NCI-H748 (cell line): ENCODE data around the gene LAMTOR2.

Experiments
- DNase-seq: peaks from one replicate; lab custom pipeline; 2025; ENCODE audit not compliant: unreplicated experiment; lab: John Stamatoyannopoulos, UW

LAMTOR2 gene

DNA sequence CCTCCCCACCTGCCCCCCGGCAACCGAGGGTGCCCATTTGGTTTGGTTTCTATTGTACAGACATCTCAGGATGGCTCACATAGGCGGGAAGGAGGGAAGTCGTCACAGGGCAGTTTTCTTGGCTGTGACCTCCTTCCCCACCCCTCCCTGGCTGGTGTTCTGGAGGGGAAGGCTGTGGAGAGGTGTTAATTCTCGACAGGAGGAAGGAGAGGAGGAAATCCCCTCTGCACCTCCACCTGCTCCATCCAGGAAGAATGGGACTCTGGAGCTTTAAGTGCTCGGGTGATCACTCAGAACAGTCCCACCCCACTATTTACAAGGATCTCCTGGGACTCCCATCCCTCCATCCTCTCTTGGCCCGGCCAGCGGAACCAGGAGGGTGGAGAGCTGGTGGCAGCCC lies 20.1 kb downstream of the LAMTOR2 start:
- DNase-seq = no peak

DNA sequence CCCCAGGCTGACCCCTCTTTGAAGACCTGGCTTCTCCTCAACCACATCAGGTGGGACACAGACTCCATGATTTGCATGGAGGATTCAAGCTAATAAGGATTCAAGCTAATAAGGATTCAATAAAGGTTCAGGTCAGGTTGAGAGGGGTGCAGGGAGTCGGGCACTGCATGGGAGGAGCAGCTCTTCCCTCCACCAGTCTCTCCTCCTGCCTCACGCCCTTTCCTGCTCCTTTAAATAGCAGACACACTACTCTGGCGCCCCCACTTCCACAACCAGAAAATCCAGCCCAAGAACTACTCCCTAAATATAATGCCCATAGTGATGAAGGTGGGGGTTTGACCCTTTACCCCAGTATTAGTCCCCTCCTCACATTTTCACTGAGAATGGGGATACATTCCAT lies 20.6 kb downstream of the LAMTOR2 start:
- DNase-seq = no peak

DNA sequence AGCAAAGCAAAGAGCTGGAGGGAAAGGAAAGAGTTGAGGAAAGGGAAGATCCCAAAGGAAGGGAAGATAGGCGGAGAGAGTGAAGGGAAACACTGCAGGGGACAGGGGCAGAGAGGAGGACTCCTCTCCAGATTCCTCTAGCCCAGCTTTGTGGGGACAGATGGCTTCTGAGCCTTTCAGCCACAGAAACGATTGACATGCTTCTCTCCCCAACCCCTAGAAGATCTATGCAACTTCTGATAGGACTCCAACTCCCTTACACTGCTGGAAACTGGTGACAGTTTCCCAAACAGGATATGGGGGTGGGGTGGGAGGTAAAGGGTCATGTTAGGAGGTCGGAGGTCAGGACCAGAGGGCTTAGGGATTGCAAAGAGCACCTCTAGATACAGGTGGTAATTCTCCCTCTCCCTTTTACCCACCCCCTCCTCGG lies 21.2 kb downstream of the LAMTOR2 start:
- no peak for DNase-seq

DNA sequence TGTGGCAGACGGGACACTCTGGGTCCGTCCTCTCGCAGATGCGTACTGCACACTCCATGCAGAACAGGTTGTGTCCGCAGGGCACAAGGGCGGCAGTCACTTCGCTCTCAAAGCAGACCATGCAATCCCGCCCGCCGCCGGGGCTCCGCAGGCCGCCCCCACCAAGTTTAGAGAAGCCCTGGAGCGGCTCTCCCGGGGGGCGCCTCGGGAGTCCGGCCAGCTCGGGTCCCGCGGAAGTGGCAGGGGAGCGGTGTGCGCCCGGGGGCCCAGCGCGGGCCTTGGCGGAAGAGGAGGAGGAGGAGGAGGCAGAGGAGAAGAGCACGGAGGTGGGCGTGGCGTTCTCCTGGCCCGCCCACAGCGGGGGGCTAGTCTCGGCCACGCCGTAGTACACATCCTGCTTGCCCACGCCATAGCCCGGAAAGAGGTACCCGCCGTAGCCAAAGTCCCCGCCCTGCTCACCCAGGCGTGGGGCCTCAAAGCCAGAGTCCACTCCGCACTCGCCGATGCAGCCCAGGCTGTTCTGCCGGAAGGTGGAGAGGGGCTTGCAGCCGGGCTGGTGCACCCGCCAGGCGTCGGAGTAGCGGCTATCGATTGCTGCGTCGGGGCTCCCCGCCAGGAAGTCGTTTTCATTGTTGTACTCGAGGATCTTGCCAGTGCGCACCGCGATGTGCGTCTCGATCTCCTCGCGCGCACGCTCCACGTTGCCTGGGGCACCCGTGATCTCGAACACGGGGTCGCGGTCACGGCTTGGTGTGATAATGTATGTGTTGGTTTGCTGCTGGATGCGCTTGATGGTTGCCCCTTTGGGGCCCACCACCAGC lies 22.2 kb downstream of the LAMTOR2 start:
- DNase-seq = no peak

DNA sequence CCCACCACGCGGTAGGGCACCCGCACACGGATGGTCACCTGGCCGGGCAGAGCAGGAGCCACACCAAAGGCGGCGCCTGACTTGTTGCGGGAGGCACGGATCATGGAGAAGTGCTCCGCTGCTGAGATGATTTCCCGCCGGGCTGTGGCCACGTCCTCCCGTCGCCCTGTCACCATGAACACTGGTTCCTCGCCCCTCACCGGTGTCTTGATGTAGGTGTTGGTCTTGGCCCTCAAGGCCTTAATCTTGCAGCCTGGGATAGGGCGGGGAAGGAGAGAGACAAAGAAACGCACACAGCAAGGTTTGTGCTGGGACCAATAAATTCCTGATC lies 22.8 kb downstream of the LAMTOR2 start:
- no peak for DNase-seq

DNA sequence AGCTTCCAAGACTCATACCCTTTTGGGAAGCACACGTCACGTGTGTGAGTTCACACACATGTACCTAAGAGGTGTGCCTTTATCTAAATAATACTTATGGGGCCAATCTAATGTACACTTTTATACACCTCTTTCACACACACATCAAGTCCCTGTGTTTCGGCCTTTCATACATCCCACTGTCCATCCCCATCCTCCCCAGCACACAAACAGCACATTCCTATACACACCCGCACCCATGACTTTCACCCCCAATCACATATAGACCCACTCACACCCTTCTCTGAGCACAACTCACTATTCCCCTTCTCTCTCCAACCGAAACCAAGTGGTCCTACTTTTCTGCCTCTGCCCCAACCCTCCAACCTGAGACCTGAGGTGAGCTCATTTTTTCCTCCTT lies 24.1 kb downstream of the LAMTOR2 start:
- DNase-seq = no peak

DNA sequence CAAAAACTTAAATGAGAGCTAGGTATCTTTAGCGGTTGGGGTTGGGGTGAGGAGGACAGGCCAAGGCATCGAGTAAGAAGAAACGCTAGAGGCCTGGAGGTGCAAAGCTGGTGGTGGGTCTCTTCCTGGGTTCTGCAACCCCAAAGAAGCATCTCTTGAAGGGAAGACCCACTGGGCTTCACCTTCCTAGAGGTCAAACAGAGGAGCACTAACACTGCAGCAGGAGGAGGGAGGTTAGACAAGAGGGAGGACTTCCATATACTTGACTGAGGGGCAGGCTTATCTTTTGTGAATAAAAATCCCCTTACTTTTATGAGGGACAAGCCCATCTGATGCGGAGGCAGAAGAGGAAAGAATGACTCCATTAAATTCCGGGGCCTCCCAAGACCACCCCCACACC lies 25.2 kb downstream of the LAMTOR2 start:
- no peak for DNase-seq

DNA sequence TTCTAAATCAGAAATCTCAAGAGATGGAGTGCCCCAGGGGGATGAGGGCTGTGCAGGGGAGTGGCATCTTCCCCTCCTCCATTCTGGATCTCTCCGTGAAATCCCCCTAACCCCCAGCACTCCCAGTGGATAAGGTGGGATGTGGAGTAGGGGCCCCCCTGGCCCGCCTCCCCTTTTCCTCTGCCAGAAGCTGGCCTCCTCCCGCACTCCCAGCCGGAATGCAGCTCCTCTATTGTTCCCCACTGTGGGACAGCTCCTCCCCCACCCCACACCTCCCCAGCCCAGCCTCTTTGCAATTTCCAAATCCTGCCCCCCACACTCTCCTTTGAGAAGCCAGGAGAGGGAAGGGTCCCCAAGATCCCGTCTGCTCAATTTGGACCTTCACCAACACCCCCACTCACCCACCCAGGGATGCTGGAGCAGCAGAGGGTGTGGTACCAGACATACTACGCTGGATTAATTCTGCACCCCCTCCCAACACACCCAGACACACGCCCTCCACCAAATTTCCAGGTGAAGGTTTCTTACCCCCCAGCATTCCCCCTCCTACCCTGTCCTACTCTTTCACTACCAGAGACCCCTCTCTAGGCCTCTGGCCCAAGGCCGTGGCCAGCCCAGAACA lies 25.8 kb downstream of the LAMTOR2 start:
- no peak for DNase-seq

DNA sequence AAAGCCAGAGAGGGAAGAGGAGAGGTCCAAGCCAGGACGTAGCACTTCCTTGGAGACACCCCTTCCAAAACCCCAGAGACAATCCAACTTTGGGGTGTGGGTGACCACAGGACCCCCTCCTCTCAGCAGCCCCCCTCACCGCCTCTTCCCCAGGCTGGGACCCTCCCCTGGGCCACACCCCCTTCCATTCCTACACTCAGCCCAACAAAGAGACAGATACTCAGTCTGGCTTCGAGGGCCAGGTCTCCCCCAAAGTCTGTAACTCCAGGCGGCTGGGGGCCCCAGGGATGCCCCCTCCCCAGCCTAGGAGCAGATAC lies 26.2 kb downstream of the LAMTOR2 start:
- DNase-seq = no peak

DNA sequence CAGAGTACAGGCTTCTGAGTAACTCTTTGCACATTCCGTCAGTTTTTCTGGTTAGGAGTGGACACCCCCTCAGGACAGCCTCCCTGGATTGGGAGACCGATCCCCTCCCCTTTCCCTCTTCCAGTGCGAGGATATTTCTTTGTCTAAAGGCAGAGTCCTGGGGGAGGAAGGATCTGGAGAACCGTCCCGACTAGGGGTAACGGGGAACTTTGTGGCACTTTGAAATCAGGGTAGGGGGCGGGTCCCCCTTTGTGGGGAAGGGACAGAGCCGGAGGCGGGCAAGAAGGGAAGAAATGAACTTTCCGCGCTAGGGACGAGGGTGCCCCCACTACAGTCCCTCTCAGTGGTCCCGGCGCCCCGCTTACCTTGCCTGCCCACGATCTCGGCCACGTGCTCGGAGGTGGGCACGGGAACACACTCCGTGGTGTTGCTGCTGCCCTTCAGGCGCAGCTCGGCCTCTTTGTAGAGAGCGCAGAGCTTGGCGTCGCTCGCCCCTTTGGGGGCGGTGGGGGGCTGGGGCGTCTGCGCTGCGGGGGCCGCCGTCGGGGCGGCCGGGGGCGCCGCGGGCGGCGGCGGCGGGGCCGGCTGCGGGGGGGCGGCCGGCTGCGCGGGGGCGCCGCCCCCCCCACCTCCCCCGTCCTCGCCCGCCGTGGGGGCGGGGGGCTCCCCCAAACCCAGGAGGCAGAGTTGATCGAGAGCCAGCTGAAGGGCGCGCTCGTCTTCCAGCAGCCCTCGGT lies 26.8 kb downstream of the LAMTOR2 start:
- peak; percentile 38 for DNase-seq

DNA sequence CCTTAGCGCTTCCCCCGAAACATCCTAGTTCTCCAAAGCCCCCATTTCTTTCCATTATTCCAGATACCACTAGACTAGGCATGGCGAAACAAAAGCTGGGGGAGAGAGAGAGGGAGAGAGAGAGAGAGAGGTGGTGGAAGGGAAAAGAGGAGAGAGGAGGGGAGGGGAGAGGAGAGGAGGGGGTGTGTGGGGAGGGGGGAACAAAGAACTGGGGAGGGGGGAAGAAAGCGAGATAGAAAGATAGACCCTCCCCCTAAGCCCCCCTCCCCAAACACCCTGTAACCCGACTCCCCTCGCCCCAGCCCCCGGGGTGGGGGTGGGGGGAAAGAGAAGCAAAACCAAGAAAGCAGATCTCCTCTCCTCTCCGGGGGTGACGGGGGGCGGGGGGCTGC lies 27.3 kb downstream of the LAMTOR2 start:
- peak; percentile 37 for DNase-seq

DNA sequence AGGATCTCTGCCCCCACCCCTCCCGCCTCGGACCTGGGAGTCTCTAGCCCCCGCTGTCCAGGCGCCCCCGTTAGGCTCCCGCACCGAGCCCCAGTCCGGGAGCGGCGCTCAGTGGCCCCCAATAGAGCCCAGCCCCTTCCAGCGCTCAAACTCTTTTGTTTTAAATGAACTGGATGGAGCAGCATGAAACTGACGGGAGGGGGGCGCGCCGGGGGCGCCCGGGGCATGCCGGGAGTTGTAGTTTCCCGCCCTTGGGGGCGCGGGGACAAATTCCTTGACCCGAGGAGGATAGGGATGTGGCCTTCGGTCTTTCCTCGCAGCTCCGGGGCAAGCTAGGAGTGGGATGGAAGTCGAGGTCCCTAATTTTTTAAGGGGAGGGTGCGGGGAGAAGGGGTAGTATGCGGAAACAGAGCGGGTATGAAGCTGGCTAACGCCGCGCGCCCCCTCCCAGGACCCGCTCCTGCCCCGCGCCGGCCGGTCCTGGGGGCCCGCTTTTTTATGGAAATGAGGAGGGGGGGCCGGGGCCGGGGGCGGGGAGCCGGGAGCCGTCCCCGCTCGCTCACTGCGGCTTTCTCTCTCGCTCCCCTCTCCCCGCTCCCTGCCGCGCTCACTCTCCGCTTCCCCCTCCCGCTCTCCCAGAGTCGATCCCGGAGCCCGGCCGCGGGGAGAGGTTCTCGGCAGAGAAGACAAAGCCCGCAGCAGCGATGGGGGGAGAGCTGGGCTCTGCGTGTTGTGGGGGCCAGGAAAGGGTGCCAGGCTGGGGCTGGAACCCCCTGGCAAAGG lies 27.9 kb downstream of the LAMTOR2 start, which contains the start of gene MEX3A:
Gene MEX3A (minus strand): TSS at position 157 of the 783 bp plus-strand sequence. CDS start 467 bp downstream, outside the sequence.
- peak; percentile 87 for DNase-seq

DNA sequence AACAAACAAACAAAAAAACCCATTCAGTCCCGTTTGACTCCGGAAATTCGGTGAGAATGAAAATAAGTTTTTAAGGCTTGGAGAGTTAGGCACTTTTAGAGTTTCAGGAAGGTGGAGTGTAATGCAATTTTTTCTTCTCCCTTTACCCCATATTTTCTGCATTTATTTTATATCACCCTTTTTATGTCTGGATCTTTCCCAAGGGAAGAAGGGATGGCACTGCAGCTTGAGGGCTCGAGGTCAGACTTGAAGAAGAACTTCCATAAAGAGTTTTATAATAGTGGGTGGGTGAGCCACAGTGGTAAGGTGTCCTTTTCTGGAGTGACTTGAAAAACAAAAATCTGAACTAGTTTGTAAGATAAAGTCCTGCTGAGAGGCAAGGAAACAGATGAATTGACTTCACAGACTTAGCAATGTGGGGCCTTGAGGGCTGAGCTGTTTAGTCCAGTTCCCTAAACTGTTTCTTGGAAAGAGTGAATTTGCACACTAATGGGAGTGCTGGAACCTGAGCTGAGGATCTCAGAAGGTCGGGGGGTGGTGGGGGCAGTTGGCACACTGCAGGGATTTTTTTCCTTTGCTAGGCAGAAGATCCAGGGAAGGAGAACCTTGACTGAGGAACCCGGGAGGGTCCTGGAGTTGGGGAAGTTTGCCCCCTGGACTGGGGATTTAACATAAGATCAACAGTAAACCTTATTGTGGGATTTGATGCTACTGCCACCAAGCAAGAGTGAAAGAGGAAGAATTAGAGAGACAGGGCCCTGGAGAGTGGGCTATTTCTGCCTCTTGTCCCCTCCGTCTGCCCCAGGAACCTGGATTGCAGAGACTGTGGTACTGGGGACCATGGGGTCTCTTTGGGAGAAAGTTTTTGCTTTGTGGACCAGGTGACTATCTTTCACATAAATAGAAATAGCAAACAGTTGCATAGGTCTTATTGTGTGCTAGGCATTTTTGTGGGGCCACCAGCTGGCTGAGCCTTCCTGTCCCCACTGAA lies 29.5 kb downstream of the LAMTOR2 start:
- no peak for DNase-seq

DNA sequence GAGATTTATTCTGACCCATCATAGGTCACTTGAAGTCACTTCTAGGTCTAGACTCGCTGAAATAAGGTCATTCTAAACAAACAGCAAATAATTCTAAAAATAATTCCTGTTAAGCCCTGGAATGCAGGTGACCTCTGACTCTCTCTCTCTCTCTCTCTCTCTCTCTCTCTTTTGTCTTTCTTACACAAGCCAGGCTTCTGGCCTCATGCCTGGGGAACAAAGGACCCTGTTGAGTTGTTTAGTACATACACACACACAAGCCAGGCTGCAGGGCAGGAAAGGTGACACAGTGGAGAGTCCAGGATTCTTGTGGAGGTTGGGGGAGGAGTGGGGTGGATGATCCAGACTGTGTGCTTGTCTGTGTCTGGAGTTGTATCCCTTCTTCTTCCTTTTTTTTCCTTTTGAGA lies 31.7 kb downstream of the LAMTOR2 start:
- no peak for DNase-seq

DNA sequence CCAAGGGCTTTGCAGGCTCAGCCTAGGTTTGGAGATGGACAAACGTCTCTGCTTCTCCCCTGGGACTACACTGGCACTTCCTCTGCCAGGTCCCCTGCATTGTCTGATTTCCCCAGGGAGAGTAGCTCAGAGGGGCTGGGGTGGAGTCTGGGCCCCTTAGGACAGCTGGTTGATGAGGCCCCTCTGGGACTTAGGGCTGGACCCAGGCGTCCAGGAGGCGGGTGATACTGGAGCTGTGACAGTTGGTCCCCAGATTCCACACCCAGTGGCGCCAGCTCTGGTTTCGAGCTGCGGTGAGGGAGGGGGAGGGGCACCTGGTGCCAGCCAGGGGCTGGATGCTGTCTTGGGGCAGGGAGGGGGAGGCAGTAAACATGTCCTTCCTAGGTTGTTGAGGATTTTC lies 35.1 kb downstream of the LAMTOR2 start:
- DNase-seq = no peak

DNA sequence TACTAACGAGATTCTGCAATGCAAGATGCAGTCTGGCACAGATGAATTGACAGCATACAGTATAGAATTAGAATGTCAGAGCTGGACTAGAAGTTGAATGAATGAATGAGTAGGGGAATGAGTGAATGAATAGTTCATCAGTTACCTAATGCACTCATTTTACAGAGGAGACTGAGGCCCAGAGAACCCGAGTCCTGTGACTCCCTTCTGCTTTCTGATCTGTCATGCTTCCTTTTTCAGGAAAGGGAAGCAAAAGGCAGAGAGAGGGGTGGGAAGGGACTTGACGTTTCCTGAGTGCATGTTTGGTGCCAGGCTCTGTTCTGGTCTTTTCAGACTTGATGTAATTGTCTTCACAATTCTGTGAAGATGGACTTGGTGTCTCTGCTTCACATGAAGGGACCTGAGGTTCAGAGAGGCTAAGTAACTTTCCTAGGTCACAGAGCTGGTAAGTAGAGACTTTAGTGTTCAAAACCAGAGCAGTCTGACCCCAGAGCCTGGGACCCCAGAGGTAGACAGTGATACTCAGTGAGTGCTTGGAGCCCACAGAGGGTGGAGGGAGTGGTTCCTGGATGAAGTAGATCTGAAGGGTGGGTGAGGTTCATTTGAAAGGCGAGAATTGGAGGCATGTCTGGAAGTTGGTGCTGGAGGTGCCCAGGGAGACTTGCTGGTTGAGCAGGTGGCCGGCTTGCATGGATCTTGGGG lies 35.7 kb downstream of the LAMTOR2 start:
- no peak for DNase-seq

DNA sequence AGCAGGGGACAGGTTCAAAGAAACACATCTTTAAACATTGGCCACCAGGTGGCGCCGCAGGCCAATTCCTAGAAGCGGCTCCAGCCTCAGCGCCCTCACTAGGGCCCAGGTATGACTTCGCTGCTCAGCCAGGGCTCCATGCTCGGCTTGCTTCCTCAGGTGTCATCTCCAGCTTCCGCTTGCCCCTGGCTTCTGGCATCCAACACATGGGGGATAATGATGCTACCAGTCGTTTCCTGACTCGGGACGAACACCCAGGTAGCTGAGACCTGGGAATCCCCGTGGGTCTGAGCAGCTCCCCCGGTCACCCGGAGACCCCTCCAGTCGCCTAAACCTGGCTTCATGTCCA lies 36.2 kb downstream of the LAMTOR2 start:
- peak; percentile 79 for DNase-seq

DNA sequence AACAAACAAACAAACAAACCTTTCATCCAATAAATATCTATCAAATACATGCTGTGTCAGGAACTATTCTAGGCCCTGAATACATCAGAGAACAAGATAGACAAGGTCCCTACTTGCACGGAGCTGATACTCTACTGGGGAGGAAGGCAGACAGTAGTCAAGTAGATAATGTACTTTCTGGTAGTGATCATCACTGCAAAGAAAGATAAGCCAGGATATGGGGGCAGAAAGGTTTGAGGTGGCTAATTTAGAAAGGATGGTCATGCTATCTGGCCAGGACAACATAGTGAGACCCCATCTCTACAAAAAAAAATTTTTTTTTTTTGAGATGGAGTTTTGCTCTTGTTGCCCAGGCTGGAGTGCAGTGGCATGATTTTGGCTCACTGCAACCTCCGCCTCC lies 37.0 kb downstream of the LAMTOR2 start:
- DNase-seq = no peak

DNA sequence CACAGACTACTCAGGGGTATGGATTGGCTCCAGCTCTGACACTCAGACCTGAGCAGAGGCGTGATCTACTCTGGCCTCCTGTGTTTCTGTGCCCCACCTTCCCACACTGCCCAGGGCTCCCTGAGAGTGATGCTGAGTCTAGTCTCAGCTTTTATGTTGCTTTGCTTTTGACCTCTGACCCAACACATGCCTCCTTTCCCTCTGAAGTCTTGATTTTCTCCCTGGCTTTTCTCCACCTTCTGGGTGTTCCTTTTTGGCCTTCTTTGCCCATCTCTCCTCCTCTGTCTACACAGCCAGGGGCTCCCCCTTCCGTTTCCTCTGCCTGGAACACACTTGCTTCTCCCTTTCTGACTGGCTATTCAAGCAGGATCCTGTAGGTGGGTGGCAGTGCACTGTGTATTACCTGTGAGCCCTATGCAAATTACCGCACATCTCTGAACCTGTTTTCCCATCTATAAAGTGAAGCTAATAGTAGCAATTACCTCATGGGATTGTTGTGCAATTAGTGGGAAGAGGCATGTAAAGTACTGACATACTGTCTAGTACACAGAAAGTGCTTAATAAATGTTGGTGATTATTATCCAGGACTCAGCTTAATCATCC lies 41.4 kb downstream of the LAMTOR2 start:
- no peak for DNase-seq
